Liver (tissue), 9 donors: Measurements from ENCODE around the gene TMEM221. TPM values are rescaled to one million over a fixed set of nuclear protein-coding genes. Genes with fewer than 3 reads are reported as not detected.

Experiments
- DNase-seq: peaks from one replicate; pipeline ENCODE4 v3.0.0-alpha.2; 2017; ENCODE audit warnings: low spot score
- H3K27ac ChIP-seq, 2 donors: one replicate each; pipeline ENCODE4 v1.7.0; 2013; ENCODE audit warnings: inconsistent platforms in 2 of 2, low read length in 2 of 2, control low read depth in 1 of 2, low read depth in 1 of 2, mild to moderate bottlenecking in 1 of 2
- H3K27me3 ChIP-seq, 4 donors: one replicate each; pipeline versions ENCODE4 v1.6.1 to v1.7.0; 2013; ENCODE audit warnings: low read length in 3 of 4, inconsistent platforms in 1 of 4, mild to moderate bottlenecking in 1 of 4, moderate library complexity in 1 of 4; ENCODE audit not compliant: control insufficient read depth in 4 of 4, insufficient read depth in 4 of 4
- H3K36me3 ChIP-seq, 4 donors: one replicate each; pipeline versions ENCODE4 v1.6.1 to v1.7.0; 2013; ENCODE audit warnings: low read length in 3 of 4, mild to moderate bottlenecking in 3 of 4, low read depth in 1 of 4, moderate library complexity in 1 of 4; ENCODE audit not compliant: control insufficient read depth in 4 of 4, insufficient read depth in 3 of 4
- H3K4me1 ChIP-seq, 4 donors: one replicate each; pipeline versions ENCODE4 v1.6.1 to v1.7.0; 2013; ENCODE audit warnings: low read length in 3 of 4, mild to moderate bottlenecking in 3 of 4, moderate library complexity in 1 of 4; ENCODE audit not compliant: control insufficient read depth in 4 of 4, insufficient read depth in 4 of 4
- H3K4me3 ChIP-seq, 3 donors: one replicate each; pipeline versions ENCODE4 v1.6.1 to v1.7.0; 2013; ENCODE audit warnings: low read length in 3 of 3, control low read depth in 1 of 3, low read depth in 1 of 3, mild to moderate bottlenecking in 1 of 3
- H3K9ac ChIP-seq, 2 donors: one replicate each; pipeline ENCODE4 v1.7.0; 2013; ENCODE audit warnings: low read length in 2 of 2, mild to moderate bottlenecking in 2 of 2, moderate library complexity in 2 of 2, control low read depth in 1 of 2, low read depth in 1 of 2
- H3K9me3 ChIP-seq, 4 donors: one replicate each; pipeline versions ENCODE4 v1.6.1 to v1.7.0; 2013; ENCODE audit warnings: low read length in 3 of 4; ENCODE audit not compliant: control insufficient read depth in 4 of 4
- ATF3 ChIP-seq: IDR thresholded peaks from 2 replicates; pipeline ENCODE4 v1.6.1; 2016; ENCODE audit warnings: antibody characterized with exemption
- CTCF ChIP-seq: fragments of 150-350 bp; IDR thresholded peaks from 2 replicates; pipeline ENCODE4 v1.5.1; 2017; ENCODE audit warnings: improper control_type of control experiment, low read depth, low read length; ENCODE audit not compliant: missing input control
- EGR1 ChIP-seq, 2 donors: IDR thresholded peaks; 2 replicates each; pipeline ENCODE4 v1.6.1; 2016 to 2018; ENCODE audit warnings: antibody characterized with exemption in 2 of 2, low read depth in 2 of 2
- FOXA1 ChIP-seq: IDR thresholded peaks from 2 replicates; pipeline ENCODE4 v1.6.1; 2016; ENCODE audit warnings: antibody characterized with exemption
- FOXA2 ChIP-seq: IDR thresholded peaks from 2 replicates; pipeline ENCODE4 v1.6.1; 2016; ENCODE audit warnings: antibody characterized with exemption
- GABPA ChIP-seq, 2 donors: IDR thresholded peaks in 1 of 2; conservative IDR thresholded peaks in 1 of 2; 2 replicates each; pipeline ENCODE4 v1.6.1; 2016; ENCODE audit warnings: antibody characterized with exemption in 2 of 2, mild to moderate bottlenecking in 1 of 2, moderate library complexity in 1 of 2
- HNF4A ChIP-seq, 2 donors: conservative IDR thresholded peaks; 2 replicates each; pipeline ENCODE4 v1.6.1; 2016; ENCODE audit warnings: antibody characterized with exemption in 2 of 2, mild to moderate bottlenecking in 2 of 2
- HNF4G ChIP-seq: IDR thresholded peaks from 2 replicates; pipeline ENCODE4 v1.6.1; 2016; ENCODE audit warnings: antibody characterized with exemption
- JUND ChIP-seq, 2 donors: IDR thresholded peaks; 2 replicates each; pipeline ENCODE4 v1.6.1; 2016; ENCODE audit warnings: antibody characterized with exemption in 2 of 2
- MAX ChIP-seq: IDR thresholded peaks from 2 replicates; pipeline ENCODE4 v1.6.1; 2016; ENCODE audit warnings: antibody characterized with exemption
- NR2F2 ChIP-seq: IDR thresholded peaks from 2 replicates; pipeline ENCODE4 v1.6.1; 2016; ENCODE audit warnings: antibody characterized with exemption
- RAD21 ChIP-seq, 2 donors: IDR thresholded peaks; 2 replicates each; pipeline ENCODE4 v1.6.1; 2016; ENCODE audit warnings: antibody characterized with exemption in 2 of 2, mild to moderate bottlenecking in 2 of 2
- REST ChIP-seq: IDR thresholded peaks from 2 replicates; pipeline ENCODE4 v1.6.1; 2016; ENCODE audit warnings: antibody characterized with exemption, mild to moderate bottlenecking
- RXRA ChIP-seq, 2 donors: IDR thresholded peaks; 2 replicates each; pipeline ENCODE4 v1.6.1; 2017 to 2018; ENCODE audit warnings: antibody characterized with exemption in 2 of 2, mild to moderate bottlenecking in 1 of 2
- SP1 ChIP-seq: IDR thresholded peaks from 2 replicates; pipeline ENCODE4 v1.6.1; 2018; ENCODE audit warnings: antibody characterized with exemption, mild to moderate bottlenecking
- TAF1 ChIP-seq: conservative IDR thresholded peaks from 2 replicates; pipeline ENCODE4 v1.6.1; 2016; ENCODE audit warnings: antibody characterized with exemption, mild to moderate bottlenecking
- YY1 ChIP-seq: IDR thresholded peaks from 2 replicates; pipeline ENCODE4 v1.6.1; 2016; ENCODE audit warnings: antibody characterized with exemption, mild to moderate bottlenecking
- ZBTB33 ChIP-seq: IDR thresholded peaks from 2 replicates; pipeline ENCODE4 v1.6.1; 2016; ENCODE audit warnings: antibody characterized with exemption
- WGBS: extraction: QIAGEN DNeasy Blood & Tissue Kit; methylation state at CpG from one replicate; pipeline ENCODE4 v1.1.7; 2013; 5-methylcytosine and 5-hydroxymethylcytosine counted together
- polyA plus RNA-seq, 2 donors: library from polyadenylated mRNA; stranded (reverse) in 1 of 2; unstranded in 1 of 2; fragments of 200-250 nt in 1 of 2; fragments of >200 nt in 1 of 2; fragmentation: Nextera tagmentation in 1 of 2; extraction: Ambion mirVana in 1 of 2; gene quantifications; one replicate each; pipeline versions ENCODE4 v1.2.1 to v1.2.3, GENCODE V29; 2013 to 2015
- total RNA-seq, 2 donors: library from RNA; depleted of rRNA; stranded (reverse); fragments of >200 nt; gene quantifications; one replicate each; pipeline ENCODE4 v1.2.3, GENCODE V29; 2014
- donor health status: healthy.
- donor health status: healthy.
- donor health status: healthy.
- donor health status: healthy.
- donor health status: healthy.

TMEM221 gene
- total and polyA plus RNA-seq, 4 donors, result 0.06 to 0.15 (median 0.11) TPM

GRCh38 chr19:17454576-17455071 lies 6.2 kb upstream of the TMEM221 start:
- no peak overlapping the region for H3K4me3 ChIP-seq
- H3K27ac ChIP-seq, result no peak overlapping the region
- WGBS, result 10% methylated on average over 13 of the region's 13 CpGs
- peaks cover 0 to 5% (median 0%) of the 10 kb centered on the region in 4 donors for H3K4me1 ChIP-seq
- no peak for TF ChIP-seq EGR1 (IDR thresholded peaks at IDR 0.05; ENCODE audit: low read depth in 2 of 2)
- TF ChIP-seq YY1, result no peak
- no peak for TF ChIP-seq TAF1
- no peak for TF ChIP-seq NR2F2
- no peak for TF ChIP-seq MAX
- TF ChIP-seq REST, result no peak
- TF ChIP-seq FOXA1, result no peak
- no peak for TF ChIP-seq FOXA2
- no peak for TF ChIP-seq SP1
- TF ChIP-seq ZBTB33, result no peak
- TF ChIP-seq RAD21 (IDR thresholded peaks at IDR 0.05), result no peak
- TF ChIP-seq RXRA (IDR thresholded peaks at IDR 0.05), result no peak
- no peak for TF ChIP-seq JUND (IDR thresholded peaks at IDR 0.05)
- no peak for TF ChIP-seq HNF4A (conservative IDR thresholded peaks at IDR 0.05)
- no peak for TF ChIP-seq ATF3
- no peak for TF ChIP-seq GABPA (IDR thresholded peaks at IDR 0.05 in 1 of 2, conservative IDR thresholded peaks at IDR 0.05 in 1 of 2)
- no peak for TF ChIP-seq CTCF
- TF ChIP-seq HNF4G, result no peak
- peaks cover 0 to 4% (median 2%) of the 10 kb centered on the region in 4 donors for H3K27me3 ChIP-seq
- H3K9me3 ChIP-seq, result no peaks in the 10 kb centered on the region
- H3K9ac ChIP-seq, result no peak overlapping the region
- no peaks in the 10 kb centered on the region for H3K36me3 ChIP-seq
- DNase-seq, result no peak
